ENCODE measurements around the gene P3H4.

P3H4 gene

DNA sequence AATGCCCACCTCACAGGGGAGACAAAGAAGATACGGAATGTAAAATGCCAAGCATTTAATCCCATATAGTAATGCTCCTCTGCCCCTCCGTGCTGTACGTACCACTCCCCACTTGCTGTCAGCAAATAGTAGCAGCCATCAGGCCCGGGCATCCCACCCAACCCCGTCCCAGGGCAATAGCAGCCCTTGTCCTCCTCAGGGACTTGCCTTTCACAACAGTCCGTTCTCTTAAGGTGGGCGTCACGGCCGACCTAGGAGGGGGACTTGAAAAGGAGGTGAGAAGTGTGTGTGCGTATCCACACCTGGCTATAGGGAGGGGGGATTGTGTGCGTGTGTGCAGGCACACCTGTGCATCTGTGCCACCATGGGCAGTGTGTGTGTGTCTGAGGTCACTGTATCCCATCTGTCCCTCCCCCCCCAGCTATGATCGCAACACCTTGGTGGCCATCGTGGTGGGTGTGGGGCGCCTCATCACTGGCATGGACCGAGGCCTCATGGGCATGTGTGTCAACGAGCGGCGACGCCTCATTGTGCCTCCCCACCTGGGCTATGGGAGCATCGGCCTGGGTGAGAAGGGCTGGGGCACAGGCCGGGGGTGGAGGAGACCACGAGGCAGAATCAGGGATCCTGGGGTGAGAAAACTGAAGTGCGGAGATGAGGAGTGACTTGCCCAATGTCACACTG lies 5.0 kb upstream of the P3H4 start:
- H3K4me1 ChIP-seq (ENCODE audit: control insufficient read depth, insufficient read depth, low read length), result peaks cover 15% of the 10 kb centered on the region
- H3K4me3 ChIP-seq (ENCODE audit: low read length), result no peak overlapping the region
- no peak for DNase-seq (ENCODE audit: low read depth)
- H3K27me3 ChIP-seq (replicated peaks; ENCODE audit: control insufficient read depth, insufficient read depth, low read length), result no peaks in the 10 kb centered on the region
- H3K9ac ChIP-seq (ENCODE audit: low read length), result no peak overlapping the region
- peaks cover 9% of the 10 kb centered on the region for H3K36me3 ChIP-seq (ENCODE audit: control insufficient read depth, insufficient read depth, low read length, severe bottlenecking)
- no peaks in the 10 kb centered on the region for H3K9me3 ChIP-seq (ENCODE audit: control insufficient read depth, low read length)

DNA sequence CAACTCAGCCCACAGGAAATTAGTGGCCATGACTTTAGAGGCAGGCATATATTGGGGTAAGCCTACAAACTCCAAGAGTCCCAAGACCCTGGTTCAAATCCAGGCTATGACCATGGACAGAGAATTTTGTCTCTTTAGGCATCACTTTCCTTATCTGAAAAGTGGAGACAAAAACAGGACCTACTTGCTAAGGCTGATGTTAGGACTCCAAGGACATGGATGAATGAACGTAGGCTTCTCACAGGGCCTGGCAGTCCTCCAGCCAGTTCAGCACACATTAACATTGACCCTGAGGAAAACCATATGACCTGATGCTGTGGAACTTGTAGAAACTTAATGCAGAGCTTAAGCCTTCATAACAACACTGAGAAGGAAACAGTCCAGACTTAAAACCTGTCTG lies 2.4 kb upstream of the P3H4 start:
- Histone ChIP-seq H3K9ac (ENCODE audit: low read length) (peak overlapping the region; percentile 91), H3K9me3 (ENCODE audit: control insufficient read depth, low read length) (no peaks in the 10 kb centered on the region), H3K4me1 (ENCODE audit: control insufficient read depth, insufficient read depth, low read length) (peaks cover 29% of the 10 kb centered on the region), H3K4me3 (ENCODE audit: low read length) (peak overlapping the region; percentile 86), H3K36me3 (ENCODE audit: control insufficient read depth, insufficient read depth, low read length, severe bottlenecking) (peaks cover 4% of the 10 kb centered on the region), H3K27me3 (replicated peaks; ENCODE audit: control insufficient read depth, insufficient read depth, low read length) (no peaks in the 10 kb centered on the region)
- peak; percentile 55 for DNase-seq (ENCODE audit: low read depth)

DNA sequence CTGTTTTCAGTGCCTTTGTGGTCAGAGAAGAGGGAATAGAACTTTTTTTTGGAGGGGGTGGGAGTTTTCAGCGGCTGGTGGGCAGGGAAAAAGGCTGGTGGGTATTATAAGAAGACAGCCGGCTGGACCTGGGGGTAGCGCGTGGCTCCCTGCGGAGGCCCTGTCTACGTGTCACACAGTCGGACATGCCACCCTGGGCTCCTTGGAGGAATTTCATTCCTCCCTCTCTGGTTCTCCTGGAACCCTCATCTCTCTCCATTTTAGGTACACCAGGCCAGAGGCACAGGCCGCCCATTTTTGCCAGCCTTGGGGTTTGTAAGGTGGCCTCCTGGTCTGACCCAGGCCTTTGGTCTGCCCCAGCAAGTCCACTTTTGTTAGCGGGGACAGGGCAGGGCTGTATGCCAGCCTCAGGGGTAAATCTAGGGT lies 2.0 kb upstream of the P3H4 start:
- H3K9ac ChIP-seq (ENCODE audit: low read length), result peak overlapping the region; percentile 91
- no peaks in the 10 kb centered on the region for H3K9me3 ChIP-seq (ENCODE audit: control insufficient read depth, low read length)
- H3K4me1 ChIP-seq (ENCODE audit: control insufficient read depth, insufficient read depth, low read length), result peaks cover 29% of the 10 kb centered on the region
- H3K36me3 ChIP-seq (ENCODE audit: control insufficient read depth, insufficient read depth, low read length, severe bottlenecking), result peaks cover 4% of the 10 kb centered on the region
- DNase-seq (ENCODE audit: low read depth), result peak; percentile 52
- H3K4me3 ChIP-seq (ENCODE audit: low read length), result peak overlapping the region; percentile 86
- no peaks in the 10 kb centered on the region for H3K27me3 ChIP-seq (replicated peaks; ENCODE audit: control insufficient read depth, insufficient read depth, low read length)

DNA sequence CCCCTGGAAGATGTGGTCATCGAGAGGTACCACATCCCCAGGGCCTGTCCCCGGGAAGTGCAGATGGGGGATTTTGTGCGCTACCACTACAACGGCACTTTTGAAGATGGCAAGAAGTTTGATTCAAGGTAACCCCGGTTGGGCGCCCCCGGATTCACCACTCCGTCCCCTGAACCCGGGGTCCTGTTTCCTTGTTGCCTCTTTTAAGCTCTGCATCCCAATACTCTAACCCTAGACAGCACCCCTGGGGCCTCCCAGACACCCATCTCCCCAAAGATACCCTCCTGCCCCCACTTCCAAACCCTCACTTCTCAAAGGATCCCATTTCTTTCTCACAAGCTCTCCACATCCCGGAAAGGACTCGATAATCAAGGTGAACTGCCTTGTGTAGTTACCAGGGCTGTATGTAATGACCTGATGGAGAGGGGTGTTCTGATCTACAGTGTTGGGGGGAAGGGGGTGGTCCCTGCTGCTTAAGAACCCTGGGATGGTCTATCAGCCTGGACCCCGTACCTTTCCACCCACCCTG lies 1.5 kb upstream of the P3H4 start:
- Histone ChIP-seq H3K27me3 (replicated peaks; ENCODE audit: control insufficient read depth, insufficient read depth, low read length) (no peaks in the 10 kb centered on the region), H3K9ac (ENCODE audit: low read length) (peak overlapping the region; percentile 91), H3K4me1 (ENCODE audit: control insufficient read depth, insufficient read depth, low read length) (peaks cover 29% of the 10 kb centered on the region), H3K9me3 (ENCODE audit: control insufficient read depth, low read length) (no peaks in the 10 kb centered on the region), H3K36me3 (ENCODE audit: control insufficient read depth, insufficient read depth, low read length, severe bottlenecking) (peaks cover 1% of the 10 kb centered on the region), H3K4me3 (ENCODE audit: low read length) (peak overlapping the region; percentile 86)
- DNase-seq (ENCODE audit: low read depth), result peak; percentile 33

DNA sequence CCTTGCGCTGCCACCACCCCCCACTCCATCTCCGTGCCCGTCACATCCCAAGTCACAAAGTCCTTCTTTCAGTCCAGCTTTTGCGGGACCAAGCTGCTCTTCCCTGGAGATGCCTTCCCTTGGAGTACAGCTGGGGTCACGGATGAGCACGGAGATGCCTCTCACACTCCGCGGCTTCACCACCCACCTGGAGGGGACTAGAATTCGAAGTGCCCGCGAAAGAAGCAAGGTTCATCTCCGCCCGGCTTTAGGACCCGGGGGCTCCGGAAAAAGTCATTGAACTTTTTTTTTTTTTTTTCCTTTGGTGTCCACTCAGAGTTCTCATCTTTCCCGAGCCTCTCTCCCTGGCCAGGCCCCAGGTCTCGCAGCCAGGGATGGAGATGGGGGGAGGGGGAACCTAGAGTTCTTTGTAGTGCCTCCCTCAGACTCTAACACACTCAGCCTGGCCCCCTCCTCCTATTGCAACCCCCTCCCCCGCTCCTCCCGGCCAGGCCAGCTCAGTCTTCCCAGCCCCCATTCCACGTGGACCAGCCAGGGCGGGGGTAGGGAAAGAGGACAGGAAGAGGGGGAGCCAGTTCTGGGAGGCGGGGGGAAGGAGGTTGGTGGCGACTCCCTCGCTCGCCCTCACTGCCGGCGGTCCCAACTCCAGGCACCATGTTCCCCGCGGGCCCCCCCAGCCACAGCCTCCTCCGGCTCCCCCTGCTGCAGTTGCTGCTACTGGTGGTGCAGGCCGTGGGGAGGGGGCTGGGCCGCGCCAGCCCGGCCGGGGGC lies 817 bp upstream of the P3H4 start, which contains the start of gene FKBP10:
FKBP10 (plus strand) TSS at position 624 of the 771 bp plus-strand sequence; CDS start at position 655, 31 bp downstream.
- peak within 1 kb of the TSS; percentile 91 for H3K9ac ChIP-seq (ENCODE audit: low read length)
- no peaks in the 10 kb centered on the region for H3K9me3 ChIP-seq (ENCODE audit: control insufficient read depth, low read length)
- DNase-seq (ENCODE audit: low read depth), result peak; percentile 93
- peak within 1 kb of the TSS; percentile 86 for H3K4me3 ChIP-seq (ENCODE audit: low read length)
- H3K27me3 ChIP-seq (replicated peaks; ENCODE audit: control insufficient read depth, insufficient read depth, low read length), result no peaks in the 10 kb centered on the region
- peaks cover 29% of the 10 kb centered on the region for H3K4me1 ChIP-seq (ENCODE audit: control insufficient read depth, insufficient read depth, low read length)
- no peaks in the 10 kb centered on the region for H3K36me3 ChIP-seq (ENCODE audit: control insufficient read depth, insufficient read depth, low read length, severe bottlenecking)

DNA sequence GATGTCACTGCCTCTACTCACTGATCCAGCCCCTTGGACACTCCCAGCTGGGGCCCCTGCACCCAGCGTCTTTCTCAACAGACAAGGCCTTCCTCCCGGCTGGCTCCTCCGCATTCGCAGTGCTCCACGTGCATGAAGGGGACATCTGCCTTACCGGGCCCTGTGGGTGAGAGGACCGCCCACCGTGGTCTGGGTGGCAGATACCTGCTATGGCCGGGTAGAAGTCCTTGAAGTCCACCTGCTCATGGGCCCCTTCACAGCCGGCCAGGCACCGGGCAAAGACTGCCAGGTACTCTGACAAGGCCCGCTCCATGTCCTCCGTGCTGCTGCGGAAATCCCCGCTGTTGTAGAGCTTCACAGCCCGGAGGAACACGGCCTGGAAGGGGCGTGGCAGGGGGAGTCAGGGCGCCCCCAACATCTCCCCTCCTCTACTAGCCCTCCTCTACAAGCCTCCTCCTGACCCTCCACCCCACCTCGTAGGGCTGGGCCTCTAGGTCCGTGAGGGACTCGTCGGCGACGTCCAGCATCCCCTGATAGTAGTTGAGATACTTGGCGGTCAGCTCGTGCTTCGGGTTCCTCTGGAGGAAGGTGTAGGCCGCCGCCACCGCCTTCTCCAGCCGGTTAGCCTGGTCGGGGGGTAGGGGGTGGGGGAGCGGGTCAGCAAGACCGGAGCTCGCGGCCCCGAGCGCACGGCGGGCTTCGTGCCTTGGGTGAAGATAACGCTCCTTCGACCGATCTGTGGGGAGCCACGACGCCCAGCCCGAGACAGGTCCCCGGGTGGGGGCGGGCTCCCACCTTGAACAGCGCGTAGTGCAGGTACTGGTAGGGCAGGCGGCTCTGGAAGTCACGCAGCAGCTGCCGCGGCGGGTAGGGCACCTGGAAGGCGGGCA lies 845 bp downstream of the P3H4 start:
- H3K36me3 ChIP-seq (ENCODE audit: control insufficient read depth, insufficient read depth, low read length, severe bottlenecking), result no peaks in the 10 kb centered on the region
- H3K9me3 ChIP-seq (ENCODE audit: control insufficient read depth, low read length), result no peaks in the 10 kb centered on the region
- H3K9ac ChIP-seq (ENCODE audit: low read length), result peak overlapping the region; percentile 91
- peak overlapping the region; percentile 86 for H3K4me3 ChIP-seq (ENCODE audit: low read length)
- H3K4me1 ChIP-seq (ENCODE audit: control insufficient read depth, insufficient read depth, low read length), result peaks cover 29% of the 10 kb centered on the region
- no peaks in the 10 kb centered on the region for H3K27me3 ChIP-seq (replicated peaks; ENCODE audit: control insufficient read depth, insufficient read depth, low read length)
- DNase-seq (ENCODE audit: low read depth), result peak; percentile 33

DNA sequence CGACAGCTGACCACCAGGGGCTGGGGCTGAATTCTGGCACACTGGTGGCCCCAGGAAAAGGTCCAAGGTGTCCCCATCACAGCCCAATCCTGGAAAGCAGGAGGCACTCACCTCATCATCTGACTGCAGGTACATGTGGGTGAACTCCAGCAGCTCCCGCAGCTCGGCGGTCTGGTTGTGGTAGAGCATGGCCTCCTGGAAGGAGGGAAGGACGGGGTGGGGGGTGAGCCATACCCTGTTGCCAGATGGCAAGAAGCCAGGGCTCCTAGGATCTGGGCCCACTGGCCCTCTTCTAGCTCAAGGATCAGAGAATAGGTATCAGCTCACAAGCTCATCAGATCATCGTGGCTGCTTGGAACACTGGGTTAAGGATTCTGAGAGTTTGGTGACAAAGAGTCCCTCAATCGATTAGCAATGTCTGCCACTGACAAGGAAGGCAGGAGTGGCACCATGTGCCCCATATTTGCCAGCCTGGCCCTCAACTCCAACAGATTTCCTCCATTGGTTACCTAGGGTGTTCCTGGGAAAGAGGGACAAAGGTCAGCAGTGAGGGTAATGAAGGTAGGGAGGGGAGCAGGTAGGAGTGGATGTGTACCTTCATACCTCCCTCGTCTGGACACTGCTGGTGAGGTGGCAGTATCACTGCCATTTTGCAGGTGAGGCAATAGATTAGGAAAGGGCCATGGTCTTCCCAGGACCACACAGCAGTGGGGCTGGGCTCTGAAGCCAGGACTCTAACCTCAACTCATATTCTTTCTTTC lies 4.9 kb downstream of the P3H4 start:
- no peak for DNase-seq (ENCODE audit: low read depth)
- no peaks in the 10 kb centered on the region for H3K36me3 ChIP-seq (ENCODE audit: control insufficient read depth, insufficient read depth, low read length, severe bottlenecking)
- no peak overlapping the region for H3K9ac ChIP-seq (ENCODE audit: low read length)

DNA sequence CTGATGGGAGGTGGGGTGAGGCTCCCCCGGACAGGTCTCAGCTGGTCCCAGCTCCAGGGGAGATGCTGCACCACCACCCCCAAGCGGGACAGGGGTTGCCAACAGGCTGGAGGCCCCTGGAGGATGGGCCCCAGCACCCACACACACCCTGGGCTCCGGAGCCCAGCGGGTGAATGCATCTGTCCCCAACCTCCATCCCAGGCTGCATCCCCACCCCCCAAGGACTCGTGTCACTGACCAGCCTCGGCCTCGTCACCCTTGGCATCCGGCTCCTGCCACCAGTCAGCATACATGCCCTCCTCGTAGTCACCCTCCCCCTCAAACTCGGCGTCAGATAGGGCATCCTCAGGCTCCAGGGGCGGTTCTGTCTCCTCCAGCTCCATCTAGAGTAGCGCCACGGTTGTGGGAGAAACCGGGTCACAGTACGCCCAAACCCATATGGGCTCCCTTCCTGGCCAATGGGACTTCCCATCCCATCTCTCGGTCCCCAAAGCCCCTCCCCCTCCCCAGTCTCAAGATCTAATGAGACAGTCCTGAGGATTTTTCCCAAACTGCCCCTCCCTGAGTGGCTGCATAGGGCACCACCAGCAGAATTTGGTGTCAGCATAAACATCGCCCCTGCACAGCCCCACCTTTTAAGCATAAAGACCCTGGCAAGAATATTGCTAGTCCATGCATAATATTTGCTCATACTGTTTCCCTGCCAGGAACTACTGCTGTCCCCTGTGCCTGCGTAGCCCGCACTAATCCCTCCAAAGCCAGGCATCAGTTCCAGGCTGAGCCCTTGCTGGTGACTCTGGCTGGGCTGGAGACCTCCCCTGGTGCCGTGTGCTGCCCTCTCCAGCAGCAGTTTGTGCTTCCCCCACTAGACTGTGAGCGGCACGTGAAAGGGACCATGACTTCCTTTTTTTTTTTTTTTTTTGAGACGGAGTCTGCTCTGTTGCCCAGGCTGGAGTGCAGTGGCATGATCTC lies 8.4 kb downstream of the P3H4 start:
- H3K27me3 ChIP-seq (replicated peaks; ENCODE audit: control insufficient read depth, insufficient read depth, low read length), result no peaks in the 10 kb centered on the region
- no peak overlapping the region for H3K4me3 ChIP-seq (ENCODE audit: low read length)
- H3K36me3 ChIP-seq (ENCODE audit: control insufficient read depth, insufficient read depth, low read length, severe bottlenecking), result no peaks in the 10 kb centered on the region
- DNase-seq (ENCODE audit: low read depth), result no peak
- H3K4me1 ChIP-seq (ENCODE audit: control insufficient read depth, insufficient read depth, low read length), result peaks cover 11% of the 10 kb centered on the region
- no peak overlapping the region for H3K9ac ChIP-seq (ENCODE audit: low read length)
- no peaks in the 10 kb centered on the region for H3K9me3 ChIP-seq (ENCODE audit: control insufficient read depth, low read length)

More for the DNA sequence above, 4.9 kb downstream of the P3H4 start:
- H3K27me3 ChIP-seq (replicated peaks; ENCODE audit: control insufficient read depth, insufficient read depth, low read length), result no peaks in the 10 kb centered on the region
- no peak overlapping the region for H3K4me3 ChIP-seq (ENCODE audit: low read length)
- H3K9me3 ChIP-seq (ENCODE audit: control insufficient read depth, low read length), result no peaks in the 10 kb centered on the region
- H3K4me1 ChIP-seq (ENCODE audit: control insufficient read depth, insufficient read depth, low read length), result peaks cover 14% of the 10 kb centered on the region

DNA sequence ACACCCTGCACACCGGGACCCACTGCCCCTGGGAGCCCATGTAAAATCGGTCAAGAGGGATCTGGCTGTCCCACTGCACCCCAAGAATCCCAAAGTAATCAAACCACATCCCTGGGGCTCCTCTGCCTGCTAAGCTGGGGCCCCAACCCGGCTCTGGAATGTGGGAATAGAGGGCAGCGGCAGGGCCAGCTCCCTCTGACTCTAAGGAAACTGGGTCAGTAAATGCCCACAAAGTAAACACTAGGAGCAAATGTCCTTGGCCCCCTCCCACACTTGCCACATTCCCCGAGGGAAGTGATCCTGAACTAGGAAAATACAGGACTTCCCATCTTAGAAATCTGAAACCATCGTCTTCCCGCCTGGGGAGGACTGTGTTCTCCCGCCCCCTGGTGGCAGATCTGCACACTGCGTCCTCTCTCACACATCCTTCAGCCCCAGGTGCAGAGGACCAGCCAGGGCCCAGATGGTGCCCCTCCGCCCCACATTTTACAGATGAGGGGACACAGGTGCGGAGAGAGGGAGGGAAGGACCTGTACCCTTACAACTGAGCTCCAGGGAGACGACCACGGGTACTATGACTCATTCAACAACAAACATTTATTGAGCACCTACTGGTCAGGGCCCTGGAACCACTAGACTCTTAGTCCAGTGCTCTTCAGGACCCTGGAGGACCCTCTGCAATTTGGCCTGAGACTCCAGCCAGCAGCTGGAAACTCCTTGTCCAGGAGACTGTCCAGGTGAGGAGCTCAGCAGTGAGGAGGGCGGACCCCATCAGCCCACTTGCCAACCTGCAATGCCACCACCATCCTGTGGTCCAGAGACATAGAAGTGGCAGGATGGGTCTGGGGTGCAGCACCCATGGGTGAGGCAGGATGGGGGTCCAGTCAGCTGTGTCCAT lies 10.1 kb downstream of the P3H4 start:
- H3K36me3 ChIP-seq (ENCODE audit: control insufficient read depth, insufficient read depth, low read length, severe bottlenecking), result no peaks in the 10 kb centered on the region
- peak overlapping the region; percentile 48 for H3K4me3 ChIP-seq (ENCODE audit: low read length)
- peak overlapping the region; percentile 27 for H3K9ac ChIP-seq (ENCODE audit: low read length)
- peak; percentile 92 for DNase-seq (ENCODE audit: low read depth)
- H3K27me3 ChIP-seq (replicated peaks; ENCODE audit: control insufficient read depth, insufficient read depth, low read length), result no peaks in the 10 kb centered on the region
- no peaks in the 10 kb centered on the region for H3K9me3 ChIP-seq (ENCODE audit: control insufficient read depth, low read length)
- H3K4me1 ChIP-seq (ENCODE audit: control insufficient read depth, insufficient read depth, low read length), result peaks cover 11% of the 10 kb centered on the region

All from adipocyte (in vitro differentiated cells).